ENCODE measurements around the gene NCK1.

DNA sequence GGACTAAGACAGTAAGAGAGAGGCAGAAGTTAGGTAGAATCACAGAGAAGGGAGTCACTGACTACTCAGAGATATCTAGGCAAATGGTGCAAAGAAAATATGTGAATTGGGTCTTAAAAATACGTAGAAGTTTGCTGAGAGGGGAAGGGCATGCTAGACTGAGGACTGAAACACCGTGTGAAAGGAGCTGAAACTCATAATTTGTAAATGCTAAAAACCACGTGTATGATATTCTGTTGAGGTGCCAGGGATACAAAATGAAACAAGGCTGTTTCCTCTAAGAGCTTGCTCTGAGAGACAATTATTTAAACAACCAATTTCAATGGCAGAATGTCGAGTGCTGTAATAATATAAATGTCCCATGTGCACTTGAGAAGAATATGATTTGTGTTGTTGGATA is 47.2 kb downstream of the NCK1 start:
- no peak for TF ChIP-seq POLR2AphosphoS5 (IDR thresholded peaks at IDR 0.05; ENCODE audit: low read depth)
- TF ChIP-seq, protein P1, sequence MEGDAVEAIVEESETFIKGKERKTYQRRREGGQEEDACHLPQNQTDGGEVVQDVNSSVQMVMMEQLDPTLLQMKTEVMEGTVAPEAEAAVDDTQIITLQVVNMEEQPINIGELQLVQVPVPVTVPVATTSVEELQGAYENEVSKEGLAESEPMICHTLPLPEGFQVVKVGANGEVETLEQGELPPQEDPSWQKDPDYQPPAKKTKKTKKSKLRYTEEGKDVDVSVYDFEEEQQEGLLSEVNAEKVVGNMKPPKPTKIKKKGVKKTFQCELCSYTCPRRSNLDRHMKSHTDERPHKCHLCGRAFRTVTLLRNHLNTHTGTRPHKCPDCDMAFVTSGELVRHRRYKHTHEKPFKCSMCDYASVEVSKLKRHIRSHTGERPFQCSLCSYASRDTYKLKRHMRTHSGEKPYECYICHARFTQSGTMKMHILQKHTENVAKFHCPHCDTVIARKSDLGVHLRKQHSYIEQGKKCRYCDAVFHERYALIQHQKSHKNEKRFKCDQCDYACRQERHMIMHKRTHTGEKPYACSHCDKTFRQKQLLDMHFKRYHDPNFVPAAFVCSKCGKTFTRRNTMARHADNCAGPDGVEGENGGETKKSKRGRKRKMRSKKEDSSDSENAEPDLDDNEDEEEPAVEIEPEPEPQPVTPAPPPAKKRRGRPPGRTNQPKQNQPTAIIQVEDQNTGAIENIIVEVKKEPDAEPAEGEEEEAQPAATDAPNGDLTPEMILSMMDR (IDR thresholded peaks at IDR 0.05; ENCODE audit: insufficient read depth, low read length), result no peak
- TF ChIP-seq, protein P2, sequence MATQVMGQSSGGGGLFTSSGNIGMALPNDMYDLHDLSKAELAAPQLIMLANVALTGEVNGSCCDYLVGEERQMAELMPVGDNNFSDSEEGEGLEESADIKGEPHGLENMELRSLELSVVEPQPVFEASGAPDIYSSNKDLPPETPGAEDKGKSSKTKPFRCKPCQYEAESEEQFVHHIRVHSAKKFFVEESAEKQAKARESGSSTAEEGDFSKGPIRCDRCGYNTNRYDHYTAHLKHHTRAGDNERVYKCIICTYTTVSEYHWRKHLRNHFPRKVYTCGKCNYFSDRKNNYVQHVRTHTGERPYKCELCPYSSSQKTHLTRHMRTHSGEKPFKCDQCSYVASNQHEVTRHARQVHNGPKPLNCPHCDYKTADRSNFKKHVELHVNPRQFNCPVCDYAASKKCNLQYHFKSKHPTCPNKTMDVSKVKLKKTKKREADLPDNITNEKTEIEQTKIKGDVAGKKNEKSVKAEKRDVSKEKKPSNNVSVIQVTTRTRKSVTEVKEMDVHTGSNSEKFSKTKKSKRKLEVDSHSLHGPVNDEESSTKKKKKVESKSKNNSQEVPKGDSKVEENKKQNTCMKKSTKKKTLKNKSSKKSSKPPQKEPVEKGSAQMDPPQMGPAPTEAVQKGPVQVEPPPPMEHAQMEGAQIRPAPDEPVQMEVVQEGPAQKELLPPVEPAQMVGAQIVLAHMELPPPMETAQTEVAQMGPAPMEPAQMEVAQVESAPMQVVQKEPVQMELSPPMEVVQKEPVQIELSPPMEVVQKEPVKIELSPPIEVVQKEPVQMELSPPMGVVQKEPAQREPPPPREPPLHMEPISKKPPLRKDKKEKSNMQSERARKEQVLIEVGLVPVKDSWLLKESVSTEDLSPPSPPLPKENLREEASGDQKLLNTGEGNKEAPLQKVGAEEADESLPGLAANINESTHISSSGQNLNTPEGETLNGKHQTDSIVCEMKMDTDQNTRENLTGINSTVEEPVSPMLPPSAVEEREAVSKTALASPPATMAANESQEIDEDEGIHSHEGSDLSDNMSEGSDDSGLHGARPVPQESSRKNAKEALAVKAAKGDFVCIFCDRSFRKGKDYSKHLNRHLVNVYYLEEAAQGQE (IDR thresholded peaks at IDR 0.05; ENCODE audit: insufficient replicate concordance, low read depth), result no peak
